Neutrophil (primary cell): ENCODE measurements around the gene ILK.

Experiments
- H3K27ac ChIP-seq: fragments of 200-600 bp; sonication (generic); 2 replicates; pipeline ENCODE4 v1.5.1; 2016; ENCODE audit warnings: mild to moderate bottlenecking, moderate library complexity
- H3K27me3 ChIP-seq: fragments of 200-600 bp; sonication (generic); 2 replicates; pipeline ENCODE4 v1.6.0; 2016; ENCODE audit warnings: mild to moderate bottlenecking
- H3K36me3 ChIP-seq: fragments of 200-600 bp; sonication (generic); 2 replicates; pipeline ENCODE4 v1.5.1; 2017
- H3K4me1 ChIP-seq, 2 experiments: fragments of 200-600 bp in 1 of 2; sonication (generic) in 1 of 2; 1 replicate in 1 of 2; 2 replicates in 1 of 2; pipeline versions ENCODE4 v1.5.1 to v1.6.1; 2013 to 2016; ENCODE audit warnings: low read depth in 1 of 2, low read length in 1 of 2, mild to moderate bottlenecking in 1 of 2, moderate library complexity in 1 of 2; ENCODE audit not compliant: control insufficient read depth in 1 of 2, insufficient read depth in 1 of 2
- H3K4me3 ChIP-seq, 2 experiments: fragments of 200-600 bp in 1 of 2; sonication (generic) in 1 of 2; 1 replicate in 1 of 2; 2 replicates in 1 of 2; pipeline ENCODE4 v1.5.1; 2013 to 2016; ENCODE audit warnings: low read depth in 1 of 2, low read length in 1 of 2, mild to moderate bottlenecking in 1 of 2, moderate library complexity in 1 of 2
- H3K9me3 ChIP-seq: fragments of 200-600 bp; sonication (generic); 2 replicates; pipeline ENCODE4 v1.5.1; 2016
- CTCF ChIP-seq: fragments of 200-600 bp; sonication (generic); IDR thresholded peaks from 2 replicates; pipeline ENCODE4 v1.5.1; 2016; ENCODE audit warnings: antibody characterized with exemption

Gene ILK

GRCh38 chr11:6603287-6604080, at the start of gene ILK, which contains the start of gene RRP8:
Gene ILK, plus strand, starts transcription at chr11:6603774. Its CDS starts 498 bp downstream, at chr11:6604272.
Gene RRP8, minus strand, starts transcription at chr11:6603616. Its CDS starts 114 bp downstream, at chr11:6603502.
- Histone ChIP-seq H3K27me3 (no peaks in the 10 kb centered on the region), H3K4me3 (peak within 1 kb of the TSS; percentile 95), H3K36me3 (peaks cover 45% of the 10 kb centered on the region), H3K9me3 (no peaks in the 10 kb centered on the region), H3K27ac (peak within 1 kb of the TSS; percentile 98), H3K4me1 (peaks cover 58 to 59% of the 10 kb centered on the region in 2 experiments)
- TF ChIP-seq CTCF = peak; percentile 70

- Histone ChIP-seq H3K36me3 (no peaks in the 10 kb centered on the region), H3K4me3 (no peak overlapping the region), H3K9me3 (no peaks in the 10 kb centered on the region), H3K4me1 (no peaks in the 10 kb centered on the region), H3K27ac (no peak overlapping the region), H3K27me3 (no peaks in the 10 kb centered on the region)
- no peak for TF ChIP-seq CTCF
Measured at GRCh38 chr11:6554828-6555706, 48.5 kb upstream of the ILK start.

GRCh38 chr11:6556139-6556949, 47.2 kb upstream of the ILK start:
- TF ChIP-seq CTCF = no peak
- Histone ChIP-seq H3K4me1 (no peaks in the 10 kb centered on the region), H3K9me3 (no peaks in the 10 kb centered on the region), H3K27ac (no peak overlapping the region), H3K36me3 (no peaks in the 10 kb centered on the region), H3K4me3 (no peak overlapping the region), H3K27me3 (no peaks in the 10 kb centered on the region)

GRCh38 chr11:6557063-6557462, 46.5 kb upstream of the ILK start:
- no peak for TF ChIP-seq CTCF
- no peaks in the 10 kb centered on the region for H3K9me3 ChIP-seq

More at GRCh38 chr11:6557063-6557462, 46.5 kb upstream of the ILK start:
- Histone ChIP-seq H3K27me3 (no peaks in the 10 kb centered on the region), H3K4me1 (no peaks in the 10 kb centered on the region), H3K4me3 (no peak overlapping the region), H3K36me3 (no peaks in the 10 kb centered on the region), H3K27ac (no peak overlapping the region)
